ENCODE results near the gene AP5S1.
"Not testable (repeated sequence)": the region's sequence is repeated elsewhere in the genome, so short reads cannot be mapped to it uniquely, and the experiment has no call there.

The AP5S1 gene

DNA sequence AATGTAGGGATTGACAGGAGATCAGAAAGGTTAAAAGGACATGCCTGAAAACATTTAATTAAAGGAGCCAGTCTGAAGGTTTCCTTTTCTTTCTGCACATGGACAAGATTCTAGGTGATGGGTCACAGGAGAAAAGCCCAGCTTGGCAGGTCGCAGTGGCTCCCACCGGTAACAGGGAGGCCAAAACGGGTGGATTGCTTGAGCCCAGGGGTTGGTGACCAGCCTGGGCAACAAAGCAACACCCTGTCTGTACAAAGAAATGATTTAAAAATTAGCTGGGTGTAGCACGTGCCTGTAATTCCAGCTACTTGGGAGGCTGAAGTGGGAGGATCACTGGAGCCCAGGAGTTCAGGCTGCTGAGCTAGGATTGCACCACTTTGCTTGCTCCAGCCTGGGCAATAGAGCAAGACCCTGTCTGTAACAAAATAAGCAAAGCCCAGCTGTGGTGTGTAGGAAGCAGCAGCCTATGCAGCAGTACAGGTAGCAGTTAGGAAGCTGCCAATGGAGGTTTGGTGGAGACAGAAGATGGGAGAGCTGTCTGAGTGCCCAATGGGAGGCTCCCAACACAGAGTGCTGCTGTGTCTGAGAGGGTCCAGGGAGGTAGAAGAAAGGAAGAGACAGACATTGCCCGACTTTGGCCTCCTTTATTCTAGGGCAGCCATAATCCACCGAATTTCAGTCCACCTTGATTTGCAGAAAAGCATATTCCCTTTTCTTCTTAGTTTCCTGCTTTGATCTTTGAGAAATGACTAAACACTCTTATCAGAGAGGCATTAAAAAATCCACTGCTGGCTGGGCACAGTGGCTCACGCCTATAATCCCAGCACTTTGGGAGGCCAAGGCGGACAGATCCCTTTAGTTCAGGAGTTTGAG lies 7.1 kb upstream of the AP5S1 start:
- no peak for DNase-seq

DNA sequence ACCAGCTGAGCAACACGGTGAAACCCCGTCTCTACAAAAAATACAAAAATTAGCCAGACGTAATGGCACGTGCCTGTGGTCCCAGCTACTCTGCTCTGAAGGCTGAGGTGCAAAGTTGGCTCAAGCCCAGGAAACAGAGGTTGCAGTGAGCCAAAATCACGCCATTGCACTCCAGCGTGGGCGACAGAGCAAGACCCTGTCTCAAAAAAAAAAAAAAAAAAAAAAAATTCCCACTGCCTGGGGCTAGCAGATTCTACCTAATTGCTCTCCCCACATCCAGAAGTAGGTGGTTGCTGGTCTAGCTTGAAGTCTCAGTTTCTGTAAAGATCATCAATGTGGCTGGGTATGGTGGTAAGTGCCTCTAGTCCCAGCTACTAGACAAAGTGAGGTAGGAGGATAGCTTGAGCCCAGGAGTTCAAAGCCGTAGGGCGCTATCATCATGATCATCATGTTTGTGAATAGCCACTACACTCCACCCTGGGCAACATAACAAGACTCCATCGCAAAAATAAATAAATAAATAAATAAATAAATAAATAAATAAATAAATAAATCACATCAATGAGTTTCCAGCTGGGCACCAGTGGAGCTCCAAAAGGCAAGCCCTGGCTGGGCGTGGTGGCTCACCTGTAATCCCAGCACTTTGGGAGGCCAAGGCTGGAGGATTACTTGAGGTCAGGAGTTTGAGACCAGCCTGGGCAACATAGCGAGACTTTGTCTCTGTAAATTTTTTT lies 6.3 kb upstream of the AP5S1 start:
- no peak for DNase-seq

DNA sequence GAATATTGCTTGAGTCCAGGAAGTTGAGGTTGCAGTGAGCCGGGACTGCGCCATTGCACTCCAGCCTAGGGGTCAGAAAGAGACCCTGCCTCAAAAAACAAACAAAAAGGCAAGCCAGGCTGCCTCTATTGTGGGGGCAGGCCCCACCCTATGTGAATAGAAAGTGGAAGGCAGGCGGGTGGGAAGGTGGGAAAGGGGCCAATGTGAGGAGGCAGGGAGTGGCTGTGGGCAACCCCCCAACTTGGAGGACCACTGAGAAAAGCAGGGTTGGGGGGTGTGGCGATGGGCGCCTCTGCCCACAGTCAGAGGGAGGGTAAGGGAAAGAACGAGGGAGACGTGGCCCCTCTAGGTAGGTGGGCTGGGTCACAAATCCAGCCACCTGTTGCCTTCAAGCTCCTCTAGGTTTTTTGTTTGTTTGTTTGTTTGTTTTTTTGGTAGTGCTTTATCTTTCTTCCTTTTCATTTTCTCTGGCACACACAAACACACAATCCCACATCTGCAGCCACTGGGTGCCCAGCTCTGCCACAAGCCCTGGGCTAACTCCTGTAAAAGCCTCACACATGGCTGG lies 5.3 kb upstream of the AP5S1 start:
- DNase-seq, result no peak

- no peak for DNase-seq
These were observed 4.5 kb upstream of the AP5S1 start for GRCh38 chr20:3815703-3816315.

- DNase-seq, result peak; percentile 85
These were observed 1.9 kb upstream of the AP5S1 start for GRCh38 chr20:3818155-3819151.

- peak; percentile 17 for DNase-seq
These were observed 818 bp upstream of the AP5S1 start for GRCh38 chr20:3819411-3820047.

DNA sequence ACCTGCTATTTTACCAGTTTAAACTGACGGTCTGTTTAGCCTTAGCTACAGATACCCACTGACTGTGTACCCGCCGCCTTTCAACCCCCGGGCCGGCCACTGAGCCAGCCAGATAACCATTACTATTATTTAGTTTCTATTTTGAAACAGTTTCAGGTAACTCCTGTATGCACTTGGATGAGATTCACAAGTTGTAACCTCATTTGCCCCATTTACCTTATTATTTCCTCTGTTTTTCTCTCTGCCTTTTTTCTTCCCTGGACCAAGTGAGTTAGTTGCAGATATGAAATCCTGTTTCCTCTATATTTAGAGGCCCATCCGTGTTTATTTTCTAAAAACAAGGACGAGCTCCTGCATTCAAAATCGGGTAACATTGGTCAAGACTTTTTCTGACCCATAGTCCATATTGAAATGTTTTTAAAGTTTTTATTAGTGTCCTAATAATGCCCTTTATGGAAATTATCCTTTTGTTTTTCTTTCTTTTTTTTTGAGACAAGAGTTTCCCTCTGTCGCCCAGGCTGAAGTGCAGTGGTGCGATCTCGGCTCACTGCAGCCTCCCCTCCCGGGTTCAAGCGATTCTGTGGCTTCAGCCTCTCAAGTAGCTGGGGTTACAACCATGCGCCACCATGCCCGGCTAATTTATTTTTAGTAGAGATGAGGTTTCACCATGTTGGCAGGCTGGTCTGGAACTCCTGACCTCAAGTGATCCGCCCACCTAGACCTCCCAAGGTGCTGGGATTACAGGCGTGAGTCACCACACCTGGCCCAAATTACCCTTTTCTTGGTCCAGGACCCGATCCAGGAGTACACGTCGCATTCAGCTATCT lies 767 bp downstream of the AP5S1 start:
- DNase-seq, result no peak

- DNase-seq, result no peak
These were observed 1.6 kb downstream of the AP5S1 start for GRCh38 chr20:3821996-3822395.

- DNase-seq, result no peak
These were observed 3.5 kb downstream of the AP5S1 start for GRCh38 chr20:3823881-3824280.

GRCh38 chr20:3825526-3825925 lies 5.2 kb downstream of the AP5S1 start:
- DNase-seq, result no peak

DNA sequence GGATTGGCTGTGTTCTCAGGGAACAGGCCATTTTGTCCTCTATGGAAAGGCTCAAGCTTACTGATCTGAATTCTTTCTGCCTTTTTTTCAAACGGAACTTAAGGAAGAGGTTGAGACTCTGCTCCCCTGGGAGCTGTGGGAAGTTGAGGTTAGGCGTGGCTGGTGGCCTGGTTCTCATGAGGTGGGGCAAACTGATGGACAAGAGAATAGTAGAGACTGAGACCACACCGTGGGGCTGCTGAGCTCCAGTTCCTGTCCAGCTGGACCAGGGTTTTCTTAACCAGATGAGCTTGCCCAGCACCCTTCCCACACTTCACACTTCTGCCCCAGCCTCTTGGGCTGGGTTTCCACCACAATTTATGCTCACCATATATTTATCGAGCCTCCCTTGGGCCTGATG lies 6.1 kb downstream of the AP5S1 start:
- no peak for DNase-seq

- DNase-seq, result no peak
These were observed 8.5 kb downstream of the AP5S1 start for GRCh38 chr20:3828798-3829197.

DNA sequence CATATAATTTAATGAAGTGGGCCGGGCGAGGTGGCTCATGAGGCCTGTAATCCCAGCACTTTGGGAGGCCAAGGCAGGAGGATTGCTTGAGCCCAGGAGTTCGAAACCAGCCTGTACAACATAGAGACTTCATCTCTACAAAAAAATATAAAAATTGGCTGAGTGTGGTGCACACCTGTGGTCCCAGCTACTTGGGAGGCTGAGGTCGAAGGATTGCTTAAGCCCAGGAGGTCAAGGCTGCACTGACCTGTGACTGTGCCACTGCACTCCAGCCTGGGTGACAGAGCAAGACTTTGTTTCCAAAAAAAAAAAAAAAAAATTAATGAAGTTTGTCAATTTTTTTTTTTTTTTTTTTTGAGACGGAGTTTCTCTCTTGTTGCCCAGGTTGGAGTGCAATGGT lies 9.5 kb downstream of the AP5S1 start:
- DNase-seq, result not testable (repeated sequence)

GRCh38 chr20:3836132-3836531 lies 15.8 kb downstream of the AP5S1 start:
- DNase-seq, result no peak

- peak; percentile 83 for DNase-seq
These were observed 19.0 kb downstream of the AP5S1 start for GRCh38 chr20:3839328-3839727.

DNA sequence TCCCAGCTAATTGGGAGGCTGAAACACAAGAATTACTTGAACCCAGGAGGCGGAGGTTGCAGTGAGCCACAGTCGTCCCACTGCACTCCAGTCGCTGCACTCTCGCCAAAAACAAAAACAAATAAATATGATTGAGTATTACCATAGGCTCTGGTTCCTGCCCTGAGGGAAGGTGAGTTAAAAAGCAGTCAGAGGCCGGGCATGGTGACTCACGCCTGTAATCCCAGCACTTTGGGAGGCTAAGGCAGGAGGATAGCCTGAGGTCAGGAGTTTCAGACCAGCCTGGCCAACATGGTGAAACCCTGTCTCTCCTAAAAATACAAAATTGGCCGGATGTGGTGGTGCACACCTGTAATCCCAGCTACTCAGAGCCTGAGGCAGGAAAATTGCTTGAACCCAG lies 19.9 kb downstream of the AP5S1 start:
- DNase-seq, result not testable (repeated sequence)

DNA sequence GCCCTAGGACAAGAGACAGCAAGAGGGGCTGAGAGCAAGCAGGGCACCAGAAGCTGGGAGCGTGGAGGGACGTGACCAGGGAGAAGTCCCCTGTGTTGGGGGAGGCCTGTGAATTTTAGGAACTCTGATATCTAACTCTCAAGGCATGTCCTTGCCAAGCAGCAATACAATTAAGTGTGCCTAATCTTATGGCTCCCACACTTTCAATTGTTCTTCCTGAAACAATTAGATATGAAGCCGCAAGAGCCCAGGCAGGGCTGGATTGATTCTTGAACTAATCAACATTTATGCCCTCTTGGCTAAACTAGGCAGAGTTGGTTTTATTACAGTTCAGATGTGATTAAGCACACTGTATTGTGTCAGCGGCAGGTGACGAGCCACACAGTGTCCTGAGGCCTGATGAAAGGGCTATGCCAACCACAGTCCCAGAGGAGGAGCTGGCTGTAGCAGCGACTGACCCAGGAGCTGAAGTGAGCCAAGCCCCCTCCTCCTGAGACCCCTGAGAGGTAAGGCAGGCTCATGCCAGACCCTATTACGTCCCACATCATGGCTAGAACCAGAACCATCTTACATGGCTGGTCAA lies 22.1 kb downstream of the AP5S1 start:
- peak; percentile 98 for DNase-seq

DNA sequence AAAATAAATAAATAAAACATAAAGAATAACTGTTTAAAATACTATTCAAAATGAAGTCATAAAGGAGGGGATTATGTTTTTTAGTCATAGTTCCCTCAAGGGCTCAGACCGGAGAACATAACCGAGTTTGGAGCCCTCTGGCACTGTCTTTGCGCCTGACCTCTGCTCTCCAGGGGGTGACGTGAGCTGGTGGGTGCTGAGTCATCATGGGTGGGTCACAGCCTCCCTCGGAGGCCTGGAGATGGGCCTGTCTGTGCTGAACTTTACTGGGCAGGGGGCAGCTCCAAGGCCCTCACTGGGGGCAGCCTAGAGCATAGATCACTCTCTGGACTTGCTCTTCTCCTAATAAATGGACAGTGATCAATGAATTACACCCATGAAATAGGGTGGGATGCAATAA lies 23.1 kb downstream of the AP5S1 start:
- DNase-seq, result peak; percentile 77

GRCh38 chr20:3843990-3844619 lies 23.8 kb downstream of the AP5S1 start:
- not testable (repeated sequence) for DNase-seq

- DNase-seq, result no peak
These were observed 26.0 kb downstream of the AP5S1 start for GRCh38 chr20:3846378-3846739.

Measured in hematopoietic multipotent progenitor cell treated with erythropoietin and hydrocortisone succinate and interleukin-3 and kit ligand, for 8 days (in vitro differentiated cells).